ENCODE data around the gene MCF2L2. TPM values are rescaled to one million over a fixed set of nuclear protein-coding genes. Genes with fewer than 3 reads are reported as not detected.
A peak's percentile ranks its signal among the peaks of the same experiment; 100 is the strongest.

Gene MCF2L2
- total RNA-seq, 1 experiment from 2014 or later, result 1.7 TPM

- Histone ChIP-seq H4K20me1 (ENCODE audit: insufficient read depth) (no peaks in the 10 kb centered on the region), H3K4me3 (no peak overlapping the region), H3K36me3 (ENCODE audit: low read depth) (no peaks in the 10 kb centered on the region), H3K4me1 (replicated peaks; ENCODE audit: insufficient read depth) (peaks cover 20% of the 10 kb centered on the region), H3K9me3 (ENCODE audit: insufficient read depth, low read depth) (no peaks in the 10 kb centered on the region), H3K9me2 (ENCODE audit: insufficient read depth) (no peaks in the 10 kb centered on the region), H3K27ac (no peak overlapping the region), H3K27me3 (ENCODE audit: insufficient read depth, low read depth) (no peaks in the 10 kb centered on the region), H3K79me2 (ENCODE audit: low read depth) (no peaks in the 10 kb centered on the region), H2AFZ (no peak overlapping the region), H3F3A (ENCODE audit: insufficient read depth, low read depth) (peaks cover 4% of the 10 kb centered on the region; the same call in 1 of the 2 replicates), H3K4me2 (no peak overlapping the region)
- ChIA-PET POLR2A (ENCODE audit: unreplicated experiment) (no interaction called here), CTCF (interaction anchor here (2.0 kb wide), 1 partner anchor 202 kb away, joined by 11 read pairs; no protein-coding TSS in a partner anchor)
- DNase-seq, result no peak
- intact Hi-C loops (cut with micrococcal nuclease; ENCODE audit: unreplicated experiment), result loop anchor here (1.0 to 2.0 kb wide), 5 partner anchors 202 to 902 kb away; no protein-coding TSS in a partner anchor
- no TSS peak for BruUV-seq (replicated peaks)
- TF ChIP-seq EZH2 (IDR thresholded peaks at IDR 0.05; ENCODE audit: low read depth) (no peak), CTCF (conservative IDR thresholded peaks at IDR 0.05) (no peak)
Measured at GRCh38 chr3:183386651-183387050, 41.8 kb downstream of the MCF2L2 start.

DNA sequence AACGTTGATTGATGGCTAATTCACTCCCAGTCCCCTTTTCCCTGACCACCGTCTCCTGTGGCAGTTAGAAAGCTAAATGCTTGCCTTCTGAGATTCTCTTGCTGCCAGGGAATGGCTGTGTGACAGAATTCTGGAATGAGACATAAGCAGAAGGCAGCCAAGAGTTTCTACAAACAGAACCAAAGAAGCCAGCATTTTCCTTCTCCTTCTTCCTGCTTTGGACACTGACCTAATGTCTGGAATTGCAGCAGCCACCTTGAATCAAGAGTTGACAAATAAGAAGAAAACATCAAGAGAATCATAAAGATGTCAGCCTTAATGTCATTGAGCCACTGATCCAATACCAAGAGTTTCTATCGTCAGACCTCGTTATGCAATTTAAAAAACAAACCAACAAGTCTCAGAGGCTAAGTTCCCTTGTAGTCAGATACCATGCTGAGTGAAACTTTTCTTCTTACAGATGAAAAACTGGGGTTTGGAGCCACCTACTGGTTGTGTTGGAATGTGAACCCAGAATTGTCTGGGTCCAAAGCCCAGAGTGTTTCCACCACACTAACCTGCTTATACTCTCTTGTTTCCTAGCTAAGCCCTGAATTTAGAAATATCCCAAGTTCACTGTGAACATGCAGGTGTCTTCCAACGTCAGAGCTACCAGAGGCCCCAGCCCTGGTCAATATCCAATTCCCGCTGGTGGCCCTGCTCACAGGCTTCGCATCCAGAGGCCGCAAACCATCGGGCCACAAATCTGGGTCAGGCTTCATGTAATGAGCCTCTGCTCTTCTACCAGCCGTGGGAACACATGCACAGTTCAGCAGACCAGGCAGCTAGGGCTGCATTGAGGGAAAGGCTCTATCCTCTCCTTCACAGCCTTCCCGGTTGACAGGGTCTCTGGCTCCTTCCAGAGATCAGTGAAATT, 42.5 kb downstream of the MCF2L2 start:
- peak overlapping the region; percentile 34 for H2AFZ ChIP-seq
- no peaks in the 10 kb centered on the region for H3K27me3 ChIP-seq (ENCODE audit: insufficient read depth, low read depth)
- ChIA-PET POLR2A (ENCODE audit: unreplicated experiment) (no interaction called here), CTCF (interaction anchor here (0.5 to 2.0 kb wide), 6 partner anchors 193 to 679 kb away, joined by 3 to 11 read pairs (median 4); no protein-coding TSS in a partner anchor)
- H4K20me1 ChIP-seq (ENCODE audit: insufficient read depth), result no peaks in the 10 kb centered on the region
- H3K4me1 ChIP-seq (replicated peaks; ENCODE audit: insufficient read depth), result peaks cover 27% of the 10 kb centered on the region
- peak; percentile 57 to 75 for DNase-seq
- no peaks in the 10 kb centered on the region for H3K9me2 ChIP-seq (ENCODE audit: insufficient read depth)
- peak overlapping the region; percentile 5; the same call in 1 of the 2 replicates for H3K27ac ChIP-seq
- TF ChIP-seq CTCF (conservative IDR thresholded peaks at IDR 0.05) (peak; percentile 94), EZH2 (IDR thresholded peaks at IDR 0.05; ENCODE audit: low read depth) (no peak)
- no peaks in the 10 kb centered on the region for H3K9me3 ChIP-seq (ENCODE audit: insufficient read depth, low read depth)
- H3K4me2 ChIP-seq, result peak overlapping the region; percentile 27
- intact Hi-C loops (cut with micrococcal nuclease; ENCODE audit: unreplicated experiment), result loop anchor here (1.0 to 2.0 kb wide), 5 partner anchors 202 to 903 kb away; no protein-coding TSS in a partner anchor
- H3K79me2 ChIP-seq (ENCODE audit: low read depth), result no peaks in the 10 kb centered on the region
- H3K4me3 ChIP-seq, result no peak overlapping the region
- H3K36me3 ChIP-seq (ENCODE audit: low read depth), result no peaks in the 10 kb centered on the region
- H3F3A ChIP-seq (ENCODE audit: insufficient read depth, low read depth), result peaks cover 4% of the 10 kb centered on the region; the same call in 1 of the 2 replicates
- no TSS peak for BruUV-seq (replicated peaks)

DNA sequence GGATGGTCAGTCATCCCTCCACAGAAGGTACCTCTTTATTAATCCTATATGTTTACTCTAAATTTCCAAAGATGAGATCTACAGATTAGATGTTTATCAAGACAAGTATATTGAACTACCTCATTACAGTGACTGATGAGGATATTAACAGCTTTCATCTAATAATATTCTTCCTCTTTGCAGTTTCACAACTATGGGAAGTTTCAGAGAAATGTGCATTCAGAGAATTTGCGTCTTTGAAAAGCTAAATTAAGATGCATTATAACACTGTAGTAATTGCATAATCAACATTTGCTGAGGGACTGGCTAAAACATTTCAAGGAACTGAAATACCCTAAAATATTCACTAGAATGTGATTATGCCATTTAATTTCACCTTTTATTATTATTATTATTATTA, 46.7 kb downstream of the MCF2L2 start:
- ChIA-PET CTCF (interaction anchor here (0.6 to 3.5 kb wide), 8 partner anchors 11 to 667 kb away, joined by 3 to 85 read pairs (median 6); no protein-coding TSS in a partner anchor), POLR2A (ENCODE audit: unreplicated experiment) (no interaction called here)
- TF ChIP-seq EZH2 (IDR thresholded peaks at IDR 0.05; ENCODE audit: low read depth) (no peak), CTCF (conservative IDR thresholded peaks at IDR 0.05) (no peak)
- intact Hi-C loops (cut with micrococcal nuclease; ENCODE audit: unreplicated experiment), result loop anchor here (1.0 to 5.0 kb wide), 6 partner anchors 94 to 667 kb away; no protein-coding TSS in a partner anchor
- H3K4me3 ChIP-seq, result no peak overlapping the region
- H3K79me2 ChIP-seq (ENCODE audit: low read depth), result no peaks in the 10 kb centered on the region
- peaks cover 58% of the 10 kb centered on the region for H3K4me1 ChIP-seq (replicated peaks; ENCODE audit: insufficient read depth)
- H3K27ac ChIP-seq, result no peak overlapping the region
- DNase-seq, result no peak
- no TSS peak for BruUV-seq (replicated peaks)
- no peaks in the 10 kb centered on the region for H3K9me2 ChIP-seq (ENCODE audit: insufficient read depth)
- no peaks in the 10 kb centered on the region for H3K9me3 ChIP-seq (ENCODE audit: insufficient read depth, low read depth)
- H3K4me2 ChIP-seq, result no peak overlapping the region
- no peaks in the 10 kb centered on the region for H3K27me3 ChIP-seq (ENCODE audit: insufficient read depth, low read depth)
- H4K20me1 ChIP-seq (ENCODE audit: insufficient read depth), result no peaks in the 10 kb centered on the region
- H3F3A ChIP-seq (ENCODE audit: insufficient read depth, low read depth), result peaks cover 25% of the 10 kb centered on the region
- H2AFZ ChIP-seq, result no peak overlapping the region
- H3K36me3 ChIP-seq (ENCODE audit: low read depth), result no peaks in the 10 kb centered on the region
